Activated T-helper 1 cell treated with anti-CD3 and anti-CD28 coated beads, Interleukin-2, amount 50 U/mL, for 16 hours (primary cell): ENCODE results near the gene HSPA12A.

Experiments used
- DNase-seq, 2 donors: peaks; one replicate each; pipeline ENCODE4 v3.0.0-alpha.2; 2020; ENCODE audit warnings: low read depth in 1 of 2, low spot score in 1 of 2

The HSPA12A gene

GRCh38 chr10:116669832-116670644 is 72.3 kb downstream of the HSPA12A start:
- DNase-seq, result no peak

GRCh38 chr10:116669080-116669479 is 73.3 kb downstream of the HSPA12A start:
- DNase-seq, result no peak

GRCh38 chr10:116668446-116668845 is 73.9 kb downstream of the HSPA12A start:
- DNase-seq, result no peak

- no peak for DNase-seq
Observed at GRCh38 chr10:116668018-116668417, 74.3 kb downstream of the HSPA12A start.

- DNase-seq, result no peak
Observed at GRCh38 chr10:116667484-116667883, 74.9 kb downstream of the HSPA12A start.

GRCh38 chr10:116665541-116666125 is 76.7 kb downstream of the HSPA12A start:
- no peak for DNase-seq

- DNase-seq, result no peak
Observed at GRCh38 chr10:116664631-116665030, 77.7 kb downstream of the HSPA12A start.

- DNase-seq, result no peak
Observed at GRCh38 chr10:116663342-116663741, 79.0 kb downstream of the HSPA12A start.

GRCh38 chr10:116660860-116661259 is 81.5 kb downstream of the HSPA12A start:
- no peak for DNase-seq

GRCh38 chr10:116659049-116659670 is 83.2 kb downstream of the HSPA12A start:
- DNase-seq, result no peak

GRCh38 chr10:116657863-116658551 is 84.4 kb downstream of the HSPA12A start:
- no peak for DNase-seq

- no peak for DNase-seq
Observed at GRCh38 chr10:116656044-116656443, 86.3 kb downstream of the HSPA12A start.

- no peak for DNase-seq
Observed at GRCh38 chr10:116655568-116655967, 86.8 kb downstream of the HSPA12A start.

GRCh38 chr10:116654816-116655215 is 87.5 kb downstream of the HSPA12A start:
- DNase-seq, result no peak

- DNase-seq, result no peak
Observed at GRCh38 chr10:116653885-116654284, 88.5 kb downstream of the HSPA12A start.

- DNase-seq, result no peak
Observed at GRCh38 chr10:116648903-116649302, 93.5 kb downstream of the HSPA12A start.

- DNase-seq, result no peak
Observed at GRCh38 chr10:116646502-116646901, 95.9 kb downstream of the HSPA12A start.

- no peak for DNase-seq
Observed at GRCh38 chr10:116637830-116638229, 104.5 kb downstream of the HSPA12A start.

GRCh38 chr10:116636976-116637375 is 105.4 kb downstream of the HSPA12A start:
- no peak for DNase-seq

- no peak for DNase-seq
Observed at GRCh38 chr10:116636385-116636784, 106.0 kb downstream of the HSPA12A start.

GRCh38 chr10:116634126-116634975 is 108.0 kb downstream of the HSPA12A start:
- DNase-seq, result no peak
